Mononuclear cell (primary cell): Measurements from ENCODE around the gene INPP4A. TPM values are rescaled to one million over a fixed set of nuclear protein-coding genes. Genes with fewer than 3 reads are reported as not detected.

ENCODE experiments used
- H3K27me3 ChIP-seq: 2 replicates; pipeline ENCODE4 v1.6.0; 2011; ENCODE audit warnings: low read length, control low read depth; ENCODE audit not compliant: insufficient read depth
- H3K4me1 ChIP-seq: 2 replicates; pipeline ENCODE4 v1.5.1; 2011; ENCODE audit warnings: mild to moderate bottlenecking, low read length, control low read depth; ENCODE audit not compliant: insufficient read depth
- H3K4me3 ChIP-seq: 2 replicates; pipeline ENCODE4 v1.5.1; 2011; ENCODE audit warnings: mild to moderate bottlenecking, low read length, moderate library complexity
- H3K9me3 ChIP-seq: 2 replicates; pipeline ENCODE4 v1.5.1; 2011; ENCODE audit warnings: low read depth, mild to moderate bottlenecking, control low read depth, low read length
- total RNA-seq: library from RNA; depleted of rRNA; stranded (reverse); fragments of >200 nt; gene quantifications from one replicate; pipeline ENCODE4 v1.2.3, GENCODE V29; 2012

Gene INPP4A
- total RNA-seq, 1 donor: 48.2 TPM

DNA sequence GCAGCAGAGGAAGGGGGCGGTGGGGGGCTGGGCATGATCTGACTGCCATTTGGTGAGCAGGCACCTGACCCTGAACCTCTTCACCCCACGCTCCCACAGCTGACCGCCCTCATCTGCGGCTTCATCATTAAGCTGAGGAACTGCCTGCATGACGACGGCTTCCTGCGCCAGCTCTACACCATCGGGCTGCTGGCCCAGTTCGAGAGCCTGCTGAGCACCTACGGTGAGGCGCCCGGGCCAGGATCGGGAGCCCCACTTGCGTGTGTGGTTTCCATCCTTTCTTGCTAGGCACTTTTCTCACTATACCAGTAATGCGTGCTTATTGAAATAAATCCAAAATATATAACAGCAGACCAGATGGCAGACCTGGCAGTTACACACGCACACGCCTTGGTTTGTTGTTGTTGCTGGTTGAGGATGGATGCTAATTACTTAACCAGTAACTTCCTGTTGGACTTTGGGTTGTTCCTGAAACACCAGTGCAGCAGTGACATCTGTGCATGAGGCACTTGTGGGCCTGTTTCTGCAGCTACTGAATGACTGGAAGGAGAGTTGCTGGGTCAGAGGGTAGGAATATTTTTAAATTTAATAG, 120.0 kb downstream of the INPP4A start:
- H3K4me1 ChIP-seq: peaks cover 2% of the 10 kb centered on the region
- H3K27me3 ChIP-seq: no peaks in the 10 kb centered on the region
- H3K4me3 ChIP-seq: no peak overlapping the region
- H3K9me3 ChIP-seq: no peaks in the 10 kb centered on the region

GRCh38 chr2:98565286-98565860, 120.7 kb downstream of the INPP4A start:
- no peaks in the 10 kb centered on the region for H3K27me3 ChIP-seq
- H3K4me1 ChIP-seq: no peaks in the 10 kb centered on the region
- H3K9me3 ChIP-seq: no peaks in the 10 kb centered on the region
- no peak overlapping the region for H3K4me3 ChIP-seq

GRCh38 chr2:98565941-98566340, 121.3 kb downstream of the INPP4A start:
- H3K4me1 ChIP-seq: no peaks in the 10 kb centered on the region
- no peak overlapping the region for H3K4me3 ChIP-seq
- H3K9me3 ChIP-seq: no peaks in the 10 kb centered on the region
- H3K27me3 ChIP-seq: no peaks in the 10 kb centered on the region

DNA sequence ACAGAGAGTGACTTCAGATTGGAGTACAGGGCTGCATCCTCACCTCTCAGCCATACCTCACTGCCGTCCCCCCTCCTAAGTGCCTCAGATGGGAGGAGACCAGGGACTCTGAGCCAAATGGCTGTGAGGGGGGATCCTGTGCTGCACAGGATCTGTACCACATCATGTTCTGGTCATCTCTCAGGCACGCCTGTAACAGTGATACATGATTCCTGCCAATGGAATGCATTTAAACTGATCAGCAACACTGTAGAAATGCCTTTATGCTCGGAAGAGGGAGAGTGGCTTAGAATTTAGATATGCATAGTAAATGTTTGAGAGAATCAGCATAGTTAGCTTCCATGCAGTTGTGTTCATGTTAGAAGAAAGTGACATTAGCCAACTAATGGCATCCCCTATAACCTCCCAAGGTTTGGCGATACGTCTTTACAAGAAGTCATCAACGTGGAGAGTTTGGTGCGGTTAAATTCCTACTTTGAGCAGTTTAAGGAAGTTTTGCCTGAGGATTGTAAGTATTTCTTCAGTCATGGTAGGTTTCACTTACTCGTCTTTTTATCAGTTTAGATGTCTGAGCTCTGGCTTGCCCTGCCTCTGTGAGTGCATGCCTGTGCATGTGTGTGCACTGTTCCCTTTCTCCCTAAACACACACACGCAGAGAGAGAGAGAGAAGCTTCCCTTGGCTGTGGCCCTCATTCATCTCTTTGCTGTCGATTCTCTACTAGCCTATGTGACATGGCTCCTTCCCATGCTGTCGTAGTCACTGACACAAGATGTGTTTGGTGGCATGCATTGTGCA, 123.7 kb downstream of the INPP4A start:
- no peak overlapping the region for H3K4me3 ChIP-seq
- no peaks in the 10 kb centered on the region for H3K4me1 ChIP-seq
- no peaks in the 10 kb centered on the region for H3K9me3 ChIP-seq
- no peaks in the 10 kb centered on the region for H3K27me3 ChIP-seq

- H3K27me3 ChIP-seq: no peaks in the 10 kb centered on the region
- H3K4me1 ChIP-seq: no peaks in the 10 kb centered on the region
- H3K9me3 ChIP-seq: no peaks in the 10 kb centered on the region
- no peak overlapping the region for H3K4me3 ChIP-seq
These were observed 124.6 kb downstream of the INPP4A start for GRCh38 chr2:98569197-98569793.

GRCh38 chr2:98569915-98570314, 125.3 kb downstream of the INPP4A start:
- Histone ChIP-seq H3K27me3 (no peaks in the 10 kb centered on the region), H3K4me3 (no peak overlapping the region), H3K9me3 (no peaks in the 10 kb centered on the region), H3K4me1 (no peaks in the 10 kb centered on the region)

DNA sequence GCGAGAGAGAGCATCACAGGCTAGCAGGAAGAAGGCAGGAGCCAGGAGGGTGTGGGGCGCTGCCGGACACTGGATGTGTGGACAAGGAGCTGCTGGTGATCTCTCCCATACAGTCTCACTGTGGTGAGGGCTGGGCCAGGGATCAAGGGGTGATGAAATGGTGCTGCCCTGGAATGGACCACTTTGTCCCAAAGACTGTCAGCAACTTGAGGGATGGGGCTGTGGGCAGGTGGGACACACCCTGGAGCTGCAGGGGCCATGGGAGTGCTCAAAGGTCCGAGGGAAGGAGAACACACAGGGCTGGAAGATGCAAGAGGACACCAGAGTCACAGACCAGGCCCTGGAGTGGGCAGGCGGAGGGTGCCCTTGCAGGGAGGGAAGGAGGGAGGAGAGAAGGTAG, 125.7 kb downstream of the INPP4A start:
- no peaks in the 10 kb centered on the region for H3K9me3 ChIP-seq
- H3K4me3 ChIP-seq: no peak overlapping the region
- no peaks in the 10 kb centered on the region for H3K4me1 ChIP-seq
- H3K27me3 ChIP-seq: no peaks in the 10 kb centered on the region

DNA sequence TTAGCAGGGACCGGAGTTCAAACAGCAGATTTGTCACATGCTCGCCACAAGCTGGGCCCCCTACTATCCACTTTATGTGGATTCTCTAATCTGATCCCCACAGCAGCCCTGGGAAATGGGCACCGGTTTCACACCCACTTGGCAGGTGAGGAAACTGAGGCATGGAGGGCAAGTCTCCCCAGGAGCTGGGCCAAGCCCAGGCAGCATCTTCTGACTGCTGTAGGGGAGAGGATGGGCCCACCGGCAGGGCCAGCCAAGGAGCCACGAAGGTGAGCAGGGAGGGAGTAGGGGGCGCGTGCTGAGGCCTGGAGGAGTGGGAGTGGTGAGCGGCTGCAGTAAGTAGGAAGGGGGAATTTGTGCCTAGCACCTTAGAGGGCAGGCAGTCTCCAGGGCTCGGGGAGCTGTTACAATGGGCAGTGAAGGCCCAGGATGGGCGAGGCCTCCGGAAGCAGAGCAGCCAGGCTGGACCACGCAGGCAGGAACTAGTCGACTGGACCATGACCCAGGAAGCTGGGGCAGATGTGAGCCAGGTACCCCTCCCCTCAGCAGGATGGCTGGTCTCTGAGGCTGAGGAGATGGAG, 126.6 kb downstream of the INPP4A start:
- Histone ChIP-seq H3K27me3 (no peaks in the 10 kb centered on the region), H3K4me3 (no peak overlapping the region), H3K4me1 (no peaks in the 10 kb centered on the region), H3K9me3 (no peaks in the 10 kb centered on the region)

DNA sequence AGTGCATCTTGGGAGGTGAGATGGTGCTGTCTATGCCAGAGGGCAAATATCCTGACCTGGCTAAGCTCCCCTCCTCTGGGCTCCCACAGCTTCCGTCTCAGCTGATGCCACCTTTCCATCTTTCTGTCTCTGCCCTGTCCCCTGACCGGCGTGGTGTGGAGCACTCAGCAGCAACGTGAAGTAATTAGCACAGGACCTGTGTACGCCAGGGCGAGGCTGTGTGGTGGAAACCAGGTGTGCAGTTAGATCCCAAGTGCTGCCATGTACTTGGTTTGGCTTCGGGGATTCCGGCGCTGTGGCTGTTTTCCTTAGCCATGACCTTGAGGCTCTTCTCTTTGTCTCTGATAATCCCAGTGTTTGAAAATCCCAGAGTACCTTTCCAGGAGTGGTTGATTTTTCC, 127.1 kb downstream of the INPP4A start:
- Histone ChIP-seq H3K4me1 (no peaks in the 10 kb centered on the region), H3K4me3 (no peak overlapping the region), H3K9me3 (no peaks in the 10 kb centered on the region), H3K27me3 (no peaks in the 10 kb centered on the region)

DNA sequence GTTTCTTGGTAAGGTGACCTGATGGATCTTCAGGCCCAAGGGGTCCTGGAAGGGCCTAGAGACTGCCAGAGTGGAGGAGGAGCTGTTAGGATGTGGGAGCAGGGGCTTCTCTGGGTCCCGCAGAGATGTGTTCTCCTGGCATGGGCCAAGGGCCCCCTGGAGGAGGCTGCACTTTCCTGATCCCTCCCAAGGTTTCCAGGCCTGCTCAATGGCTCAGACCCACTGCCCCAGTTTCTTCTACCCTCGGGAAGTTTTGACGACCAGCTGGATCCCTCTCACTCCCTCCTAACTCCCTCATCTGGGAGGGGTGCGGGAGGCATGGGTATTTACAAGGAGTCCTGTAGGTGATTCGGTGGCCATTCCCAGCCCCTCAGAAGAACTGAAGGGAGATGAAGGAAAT, 127.6 kb downstream of the INPP4A start:
- Histone ChIP-seq H3K4me1 (no peaks in the 10 kb centered on the region), H3K27me3 (no peaks in the 10 kb centered on the region), H3K4me3 (no peak overlapping the region), H3K9me3 (no peaks in the 10 kb centered on the region)

GRCh38 chr2:98572676-98573075, 128.0 kb downstream of the INPP4A start:
- no peaks in the 10 kb centered on the region for H3K4me1 ChIP-seq
- no peaks in the 10 kb centered on the region for H3K9me3 ChIP-seq
- no peaks in the 10 kb centered on the region for H3K27me3 ChIP-seq
- no peak overlapping the region for H3K4me3 ChIP-seq

- H3K4me3 ChIP-seq: no peak overlapping the region
- H3K4me1 ChIP-seq: no peaks in the 10 kb centered on the region
- no peaks in the 10 kb centered on the region for H3K9me3 ChIP-seq
- no peaks in the 10 kb centered on the region for H3K27me3 ChIP-seq
These were observed 128.8 kb downstream of the INPP4A start for GRCh38 chr2:98573426-98573825.

DNA sequence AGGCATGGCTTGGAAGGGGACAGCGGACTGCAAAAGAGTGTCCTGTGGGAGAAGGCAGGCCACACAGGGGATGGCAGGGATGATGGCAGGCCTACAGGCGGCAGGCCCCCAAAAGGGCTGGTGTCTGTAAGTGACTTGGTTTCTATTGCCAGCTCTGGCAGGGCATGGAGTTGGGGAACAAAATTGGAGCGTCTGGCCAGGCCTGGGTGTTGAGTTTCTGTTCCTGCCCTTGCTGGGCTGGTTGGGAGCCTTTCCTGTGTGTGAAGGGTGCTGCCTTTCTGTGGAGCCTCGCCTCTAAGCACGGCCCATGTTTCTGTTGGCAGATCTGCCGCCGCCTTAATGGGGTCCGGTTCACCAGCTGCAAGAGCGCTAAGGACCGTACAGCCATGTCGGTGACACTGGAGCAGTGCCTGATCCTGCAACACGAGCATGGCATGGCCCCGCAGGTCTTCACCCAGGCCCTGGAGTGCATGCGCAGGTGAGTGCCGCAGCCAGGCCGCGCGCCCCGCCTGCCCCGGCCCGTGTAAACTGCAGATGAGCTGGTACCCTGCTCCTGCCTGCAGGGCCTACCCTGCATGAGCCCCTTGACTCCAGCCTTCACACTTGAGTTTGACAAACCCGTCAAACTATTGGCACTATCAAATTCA, 132.1 kb downstream of the INPP4A start:
- Histone ChIP-seq H3K4me3 (no peak overlapping the region), H3K9me3 (no peaks in the 10 kb centered on the region), H3K27me3 (no peaks in the 10 kb centered on the region), H3K4me1 (no peaks in the 10 kb centered on the region)

DNA sequence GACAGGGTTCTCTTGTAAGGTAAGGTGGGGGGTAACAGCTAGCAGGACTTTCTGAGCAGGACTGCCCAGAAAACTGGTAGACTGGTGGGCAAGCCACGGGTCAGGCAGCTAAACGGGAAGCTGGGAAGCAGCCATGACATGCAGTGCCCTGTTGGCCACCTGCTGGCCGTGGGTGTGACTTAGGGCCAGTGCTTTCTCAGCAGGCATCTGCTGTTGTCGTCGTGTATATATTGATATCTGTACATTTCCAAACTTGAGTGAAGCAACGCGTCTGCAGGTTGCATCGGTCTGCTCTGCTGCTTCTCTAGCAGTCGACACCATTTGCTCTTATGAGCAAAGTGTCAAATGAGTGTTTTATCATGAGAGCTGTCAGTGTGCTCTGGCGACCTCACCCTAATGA, 132.7 kb downstream of the INPP4A start:
- Histone ChIP-seq H3K4me3 (no peak overlapping the region), H3K9me3 (no peaks in the 10 kb centered on the region), H3K4me1 (no peaks in the 10 kb centered on the region), H3K27me3 (no peaks in the 10 kb centered on the region)

DNA sequence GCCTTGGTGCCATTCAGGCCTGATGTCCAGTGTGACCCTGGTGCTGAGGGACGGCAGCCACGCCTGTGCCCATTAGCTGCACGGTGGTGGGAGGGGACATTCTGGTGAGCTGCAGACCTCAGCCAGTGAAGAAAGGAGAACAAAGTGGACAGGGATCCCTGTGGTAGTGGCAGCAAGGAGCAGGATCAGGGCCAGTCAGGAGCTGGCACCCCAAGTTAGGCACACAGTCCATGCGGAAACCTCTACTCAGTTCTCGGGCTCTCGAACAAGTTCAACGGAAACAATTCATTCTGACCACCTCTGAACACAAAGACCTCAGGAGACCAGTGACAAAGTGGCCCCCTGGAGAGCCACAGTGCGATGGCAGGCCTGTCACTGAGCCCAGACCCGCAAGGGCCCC, 133.6 kb downstream of the INPP4A start:
- no peaks in the 10 kb centered on the region for H3K27me3 ChIP-seq
- H3K4me1 ChIP-seq: no peaks in the 10 kb centered on the region
- H3K9me3 ChIP-seq: no peaks in the 10 kb centered on the region
- H3K4me3 ChIP-seq: no peak overlapping the region
